Measurements from ENCODE around the gene HHIPL1.

GRCh38 chr14:99674064-99674650 is 29.2 kb downstream of the HHIPL1 start:
- TF ChIP-seq POLR2AphosphoS5 (IDR thresholded peaks at IDR 0.05; ENCODE audit: low read depth, low read length) (no peak), SPI1 (IDR thresholded peaks at IDR 0.05; ENCODE audit: low read depth, low read length) (no peak), TAF1 (IDR thresholded peaks at IDR 0.05; ENCODE audit: low read depth, low read length) (no peak), POLR2A (IDR thresholded peaks at IDR 0.05; ENCODE audit: low read depth, low read length) (no peak)

All from GM12891 (cell line).